22Rv1 (cell line): ENCODE measurements around the gene IGF2BP2.

ENCODE experiments used
- ZFX ChIP-seq: fragments of 450-650 bp; IDR thresholded peaks from 2 replicates; pipeline ENCODE4 v1.6.1; 2017; ENCODE audit warnings: antibody characterized with exemption, borderline replicate concordance
- TF ChIP-seq, protein P1 (sequence below): fragments of 450-650 bp; IDR thresholded peaks from 2 replicates; pipeline ENCODE4 v1.5.1; 2017; ENCODE audit warnings: mild to moderate bottlenecking

- no peak for TF ChIP-seq ZFX
- TF ChIP-seq, protein P1, sequence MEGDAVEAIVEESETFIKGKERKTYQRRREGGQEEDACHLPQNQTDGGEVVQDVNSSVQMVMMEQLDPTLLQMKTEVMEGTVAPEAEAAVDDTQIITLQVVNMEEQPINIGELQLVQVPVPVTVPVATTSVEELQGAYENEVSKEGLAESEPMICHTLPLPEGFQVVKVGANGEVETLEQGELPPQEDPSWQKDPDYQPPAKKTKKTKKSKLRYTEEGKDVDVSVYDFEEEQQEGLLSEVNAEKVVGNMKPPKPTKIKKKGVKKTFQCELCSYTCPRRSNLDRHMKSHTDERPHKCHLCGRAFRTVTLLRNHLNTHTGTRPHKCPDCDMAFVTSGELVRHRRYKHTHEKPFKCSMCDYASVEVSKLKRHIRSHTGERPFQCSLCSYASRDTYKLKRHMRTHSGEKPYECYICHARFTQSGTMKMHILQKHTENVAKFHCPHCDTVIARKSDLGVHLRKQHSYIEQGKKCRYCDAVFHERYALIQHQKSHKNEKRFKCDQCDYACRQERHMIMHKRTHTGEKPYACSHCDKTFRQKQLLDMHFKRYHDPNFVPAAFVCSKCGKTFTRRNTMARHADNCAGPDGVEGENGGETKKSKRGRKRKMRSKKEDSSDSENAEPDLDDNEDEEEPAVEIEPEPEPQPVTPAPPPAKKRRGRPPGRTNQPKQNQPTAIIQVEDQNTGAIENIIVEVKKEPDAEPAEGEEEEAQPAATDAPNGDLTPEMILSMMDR = no peak
Measured at GRCh38 chr3:185837414-185837813, 12.6 kb upstream of the IGF2BP2 start.
